ENCODE data around the gene IGF2BP2.
"Not testable (repeated sequence)": the region's sequence is repeated elsewhere in the genome, so short reads cannot be mapped to it uniquely, and the experiment has no call there.

IGF2BP2 gene

GRCh38 chr3:185778821-185779220 is 46.0 kb downstream of the IGF2BP2 start:
- Mint-ChIP-seq H3K36me3 (no peaks in the 10 kb centered on the region), H3K4me3 (no peak overlapping the region), H3K4me1 (ENCODE audit: low read depth) (peaks cover 3% of the 10 kb centered on the region), H3K27me3 (peaks cover 2% of the 10 kb centered on the region), H3K9me3 (ENCODE audit: low read depth) (no peaks in the 10 kb centered on the region), H3K27ac (no peak overlapping the region)

- Mint-ChIP-seq H3K9me3 (ENCODE audit: low read depth) (no peaks in the 10 kb centered on the region), H3K27me3 (peaks cover 2% of the 10 kb centered on the region), H3K4me1 (ENCODE audit: low read depth) (peaks cover 3% of the 10 kb centered on the region), H3K27ac (no peak overlapping the region), H3K4me3 (no peak overlapping the region), H3K36me3 (no peaks in the 10 kb centered on the region)
Measured at GRCh38 chr3:185778094-185778493, 46.7 kb downstream of the IGF2BP2 start.

GRCh38 chr3:185770109-185770508 is 54.7 kb downstream of the IGF2BP2 start:
- Mint-ChIP-seq H3K4me3 (no peak overlapping the region), H3K27ac (no peak overlapping the region), H3K9me3 (ENCODE audit: low read depth) (no peaks in the 10 kb centered on the region), H3K36me3 (no peaks in the 10 kb centered on the region), H3K4me1 (ENCODE audit: low read depth) (peaks cover 3% of the 10 kb centered on the region), H3K27me3 (peaks cover 9% of the 10 kb centered on the region)

GRCh38 chr3:185768578-185768982 is 56.3 kb downstream of the IGF2BP2 start:
- H3K9me3 Mint-ChIP-seq (ENCODE audit: low read depth); H3K36me3 Mint-ChIP-seq; H3K27ac Mint-ChIP-seq; H3K4me3 Mint-ChIP-seq; H3K4me1 Mint-ChIP-seq (ENCODE audit: low read depth): not testable (repeated sequence)
- H3K27me3 Mint-ChIP-seq = peaks cover 13% of the 10 kb centered on the region

GRCh38 chr3:185767002-185767688 is 57.7 kb downstream of the IGF2BP2 start:
- Mint-ChIP-seq H3K9me3 (ENCODE audit: low read depth) (no peaks in the 10 kb centered on the region), H3K4me1 (ENCODE audit: low read depth) (no peaks in the 10 kb centered on the region), H3K36me3 (no peaks in the 10 kb centered on the region), H3K4me3 (no peak overlapping the region), H3K27me3 (peaks cover 13% of the 10 kb centered on the region), H3K27ac (no peak overlapping the region)

GRCh38 chr3:185766329-185767001 is 58.4 kb downstream of the IGF2BP2 start:
- Mint-ChIP-seq H3K27ac (no peak overlapping the region), H3K27me3 (peaks cover 13% of the 10 kb centered on the region)

GRCh38 chr3:185764980-185765370 is 59.9 kb downstream of the IGF2BP2 start:
- Mint-ChIP-seq H3K9me3 (ENCODE audit: low read depth) (no peaks in the 10 kb centered on the region), H3K36me3 (no peaks in the 10 kb centered on the region), H3K4me1 (ENCODE audit: low read depth) (no peaks in the 10 kb centered on the region), H3K27ac (no peak overlapping the region), H3K27me3 (peaks cover 11% of the 10 kb centered on the region), H3K4me3 (no peak overlapping the region)

More at GRCh38 chr3:185766329-185767001, 58.4 kb downstream of the IGF2BP2 start:
- Mint-ChIP-seq H3K4me1 (ENCODE audit: low read depth) (no peaks in the 10 kb centered on the region), H3K36me3 (no peaks in the 10 kb centered on the region), H3K4me3 (no peak overlapping the region), H3K9me3 (ENCODE audit: low read depth) (no peaks in the 10 kb centered on the region)

GRCh38 chr3:185764163-185764979 is 60.5 kb downstream of the IGF2BP2 start:
- Mint-ChIP-seq H3K9me3 (ENCODE audit: low read depth) (no peaks in the 10 kb centered on the region), H3K4me3 (no peak overlapping the region), H3K27me3 (peaks cover 11% of the 10 kb centered on the region), H3K36me3 (no peaks in the 10 kb centered on the region), H3K27ac (no peak overlapping the region), H3K4me1 (ENCODE audit: low read depth) (no peaks in the 10 kb centered on the region)

- no peak overlapping the region for H3K4me3 Mint-ChIP-seq
- H3K27ac Mint-ChIP-seq = no peak overlapping the region
- no peaks in the 10 kb centered on the region for H3K36me3 Mint-ChIP-seq
- no peaks in the 10 kb centered on the region for H3K4me1 Mint-ChIP-seq (ENCODE audit: low read depth)
- no peaks in the 10 kb centered on the region for H3K9me3 Mint-ChIP-seq (ENCODE audit: low read depth)
- peaks cover 11% of the 10 kb centered on the region for H3K27me3 Mint-ChIP-seq
Measured at GRCh38 chr3:185763347-185764005, 61.4 kb downstream of the IGF2BP2 start.

GRCh38 chr3:185760550-185760949 is 64.3 kb downstream of the IGF2BP2 start:
- H3K27ac Mint-ChIP-seq = no peak overlapping the region

GRCh38 chr3:185760088-185760487 is 64.8 kb downstream of the IGF2BP2 start:
- peaks cover 5% of the 10 kb centered on the region for H3K27me3 Mint-ChIP-seq
- H3K4me1 Mint-ChIP-seq (ENCODE audit: low read depth) = no peaks in the 10 kb centered on the region
- H3K36me3 Mint-ChIP-seq = no peaks in the 10 kb centered on the region
- no peaks in the 10 kb centered on the region for H3K9me3 Mint-ChIP-seq (ENCODE audit: low read depth)
- H3K27ac Mint-ChIP-seq = no peak overlapping the region
- H3K4me3 Mint-ChIP-seq = no peak overlapping the region

More at GRCh38 chr3:185760550-185760949, 64.3 kb downstream of the IGF2BP2 start:
- Mint-ChIP-seq H3K9me3 (ENCODE audit: low read depth) (no peaks in the 10 kb centered on the region), H3K4me3 (no peak overlapping the region), H3K27me3 (peaks cover 8% of the 10 kb centered on the region), H3K36me3 (no peaks in the 10 kb centered on the region), H3K4me1 (ENCODE audit: low read depth) (no peaks in the 10 kb centered on the region)

- H3K9me3 Mint-ChIP-seq (ENCODE audit: low read depth) = peaks cover 2% of the 10 kb centered on the region
- peaks cover 2% of the 10 kb centered on the region for H3K27me3 Mint-ChIP-seq
- H3K4me1 Mint-ChIP-seq (ENCODE audit: low read depth) = no peaks in the 10 kb centered on the region
- H3K4me3 Mint-ChIP-seq = no peak overlapping the region
- H3K36me3 Mint-ChIP-seq = peaks cover under 1% of the 10 kb centered on the region
- H3K27ac Mint-ChIP-seq = no peak overlapping the region
Measured at GRCh38 chr3:185759512-185759911, 65.3 kb downstream of the IGF2BP2 start.

- Mint-ChIP-seq H3K9me3 (ENCODE audit: low read depth) (peaks cover 7% of the 10 kb centered on the region), H3K27ac (no peak overlapping the region), H3K36me3 (peaks cover 4% of the 10 kb centered on the region), H3K27me3 (peaks cover 2% of the 10 kb centered on the region), H3K4me1 (ENCODE audit: low read depth) (no peaks in the 10 kb centered on the region), H3K4me3 (no peak overlapping the region)
Measured at GRCh38 chr3:185758912-185759311, 65.9 kb downstream of the IGF2BP2 start.

GRCh38 chr3:185757176-185757575 is 67.7 kb downstream of the IGF2BP2 start:
- H3K27ac Mint-ChIP-seq = no peak overlapping the region
- no peaks in the 10 kb centered on the region for H3K27me3 Mint-ChIP-seq
- H3K4me3 Mint-ChIP-seq = no peak overlapping the region
- peaks cover 7% of the 10 kb centered on the region for H3K9me3 Mint-ChIP-seq (ENCODE audit: low read depth)
- H3K36me3 Mint-ChIP-seq = peaks cover 4% of the 10 kb centered on the region
- H3K4me1 Mint-ChIP-seq (ENCODE audit: low read depth) = no peaks in the 10 kb centered on the region

- Mint-ChIP-seq H3K9me3 (ENCODE audit: low read depth) (peaks cover 7% of the 10 kb centered on the region), H3K4me3 (no peak overlapping the region), H3K4me1 (ENCODE audit: low read depth) (no peaks in the 10 kb centered on the region), H3K27me3 (no peaks in the 10 kb centered on the region), H3K27ac (no peak overlapping the region), H3K36me3 (peaks cover 4% of the 10 kb centered on the region)
Measured at GRCh38 chr3:185756477-185756876, 68.4 kb downstream of the IGF2BP2 start.
